Hematopoietic multipotent progenitor cell treated with erythropoietin and hydrocortisone succinate and interleukin-3 and kit ligand, for 17 days (in vitro differentiated cells): ENCODE data around the gene DLGAP4.

Experiments
- DNase-seq: peaks from one replicate; pipeline ENCODE4 v3.0.0-alpha.2; 2015; ENCODE audit warnings: low spot score

The DLGAP4 gene

GRCh38 chr20:36478137-36478905, 172.2 kb downstream of the DLGAP4 start:
- no peak for DNase-seq

GRCh38 chr20:36479938-36480337, 173.8 kb downstream of the DLGAP4 start:
- no peak for DNase-seq

GRCh38 chr20:36480456-36481048, 174.4 kb downstream of the DLGAP4 start:
- no peak for DNase-seq

GRCh38 chr20:36481380-36482043, 175.4 kb downstream of the DLGAP4 start:
- no peak for DNase-seq

GRCh38 chr20:36482044-36482473, 175.9 kb downstream of the DLGAP4 start:
- DNase-seq = no peak

GRCh38 chr20:36483209-36483918, 177.2 kb downstream of the DLGAP4 start:
- no peak for DNase-seq

- no peak for DNase-seq
Observed at GRCh38 chr20:36483919-36484808, 178.0 kb downstream of the DLGAP4 start.

GRCh38 chr20:36485286-36485685, 179.1 kb downstream of the DLGAP4 start:
- no peak for DNase-seq

- DNase-seq = no peak
Observed at GRCh38 chr20:36487069-36487468, 180.9 kb downstream of the DLGAP4 start.

GRCh38 chr20:36490191-36490590, 184.1 kb downstream of the DLGAP4 start:
- no peak for DNase-seq

- DNase-seq = no peak
Observed at GRCh38 chr20:36491901-36492617, 185.9 kb downstream of the DLGAP4 start.

GRCh38 chr20:36493051-36493800, 187.1 kb downstream of the DLGAP4 start:
- no peak for DNase-seq

GRCh38 chr20:36493801-36494114, 187.6 kb downstream of the DLGAP4 start:
- DNase-seq = no peak

GRCh38 chr20:36496707-36497669, 190.8 kb downstream of the DLGAP4 start:
- DNase-seq = no peak

- DNase-seq = no peak
Observed at GRCh38 chr20:36497856-36498255, 191.7 kb downstream of the DLGAP4 start.

- DNase-seq = no peak
Observed at GRCh38 chr20:36498386-36499179, 192.4 kb downstream of the DLGAP4 start.

- DNase-seq = no peak
Observed at GRCh38 chr20:36499211-36499610, 193.1 kb downstream of the DLGAP4 start.
